ENCODE results near the gene SLC25A53.

- TF ChIP-seq POLR2A (IDR thresholded peaks at IDR 0.05) = no peak
- TF ChIP-seq, protein P1, sequence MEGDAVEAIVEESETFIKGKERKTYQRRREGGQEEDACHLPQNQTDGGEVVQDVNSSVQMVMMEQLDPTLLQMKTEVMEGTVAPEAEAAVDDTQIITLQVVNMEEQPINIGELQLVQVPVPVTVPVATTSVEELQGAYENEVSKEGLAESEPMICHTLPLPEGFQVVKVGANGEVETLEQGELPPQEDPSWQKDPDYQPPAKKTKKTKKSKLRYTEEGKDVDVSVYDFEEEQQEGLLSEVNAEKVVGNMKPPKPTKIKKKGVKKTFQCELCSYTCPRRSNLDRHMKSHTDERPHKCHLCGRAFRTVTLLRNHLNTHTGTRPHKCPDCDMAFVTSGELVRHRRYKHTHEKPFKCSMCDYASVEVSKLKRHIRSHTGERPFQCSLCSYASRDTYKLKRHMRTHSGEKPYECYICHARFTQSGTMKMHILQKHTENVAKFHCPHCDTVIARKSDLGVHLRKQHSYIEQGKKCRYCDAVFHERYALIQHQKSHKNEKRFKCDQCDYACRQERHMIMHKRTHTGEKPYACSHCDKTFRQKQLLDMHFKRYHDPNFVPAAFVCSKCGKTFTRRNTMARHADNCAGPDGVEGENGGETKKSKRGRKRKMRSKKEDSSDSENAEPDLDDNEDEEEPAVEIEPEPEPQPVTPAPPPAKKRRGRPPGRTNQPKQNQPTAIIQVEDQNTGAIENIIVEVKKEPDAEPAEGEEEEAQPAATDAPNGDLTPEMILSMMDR (IDR thresholded peaks at IDR 0.05) = no peak
Measured at GRCh38 chrX:104126856-104127255, 30.0 kb downstream of the SLC25A53 start.

All from testis (tissue), 2 donors.